K562 (cell line): ENCODE results near the gene TYW1B. TPM values are rescaled to one million over a fixed set of nuclear protein-coding genes. Genes with fewer than 3 reads are reported as not detected.

Experiments used
- CBX3 ChIP-seq, 2 experiments: IDR thresholded peaks; 1 replicate in 1 of 2; 2 replicates in 1 of 2; pipeline ENCODE4 v1.6.1; 2012; ENCODE audit warnings: inconsistent platforms in 2 of 2, low read length in 2 of 2, borderline replicate concordance in 1 of 2, control low read depth in 1 of 2
- EHMT2 ChIP-seq: fragments of 450-650 bp; IDR thresholded peaks from 2 replicates; pipeline ENCODE4 v1.6.1; 2018; ENCODE audit warnings: antibody characterized with exemption
- EP300 ChIP-seq: IDR thresholded peaks from 2 replicates; pipeline ENCODE4 v1.6.1; 2012; ENCODE audit warnings: low read length, improper control_type of control experiment
- PKNOX1 ChIP-seq: fragments of 450-650 bp; IDR thresholded peaks from 2 replicates; pipeline ENCODE4 v1.6.1; 2016
- SMARCA4 ChIP-seq: fragments of 450-650 bp; IDR thresholded peaks from 2 replicates; pipeline ENCODE4 v1.6.1; 2016
- STAT5A ChIP-seq: IDR thresholded peaks from 2 replicates; pipeline ENCODE4 v1.6.1; 2012; ENCODE audit warnings: low read length, inconsistent platforms, borderline replicate concordance
- ZNF280A ChIP-seq: fragments of 450-650 bp; IDR thresholded peaks from 2 replicates; pipeline ENCODE4 v1.6.1; 2018; ENCODE audit warnings: mild to moderate bottlenecking, low read depth; ENCODE audit not compliant: partially characterized antibody
- polyA plus RNA-seq, 8 experiments: library from polyadenylated mRNA; depleted of rRNA in 4 of 8; stranded (reverse) in 5 of 8; unstranded in 3 of 8; fragments of >200 nt; fragmentation: Nextera tagmentation in 2 of 8; fragmentation: Illumina TruSeq in 1 of 8; extraction: Ambion mirVana in 2 of 8; extraction: Trizol in 1 of 8; gene quantifications; 2 replicates each; pipeline versions ENCODE4 v1.2.1 to v1.2.3, GENCODE V29; 2011 to 2014; ENCODE audit warnings: inconsistent platforms in 1 of 8, missing spikeins in 1 of 8
- total RNA-seq, 7 experiments: library from RNA; depleted of rRNA in 6 of 7; stranded (reverse); fragments of >200 nt in 6 of 7; fragmentation: Illumina TruSeq in 2 of 7; extraction: Trizol in 2 of 7; gene quantifications; 2 replicates each; pipeline versions ENCODE4 v1.2.1 to v1.2.3, GENCODE V29; 2011 to 2021; ENCODE audit warnings: low replicate concordance in 1 of 7
- TF ChIP-seq, protein P1 (sequence below): sonication (generic); formaldehyde crosslinking; IDR thresholded peaks from 2 replicates; pipeline ENCODE4 v1.8.0; 2022; ENCODE audit warnings: missing genetic modification reagents, mild to moderate bottlenecking, borderline replicate concordance

TYW1B gene
- total and polyA plus RNA-seq, 9 of the 15 experiments (the other 6 are each of a cell fraction or from before 2014, with no cell fraction given) = 5.8 to 14.7 (median 9.8) TPM

GRCh38 chr7:72603073-72603472, 224.9 kb downstream of the TYW1B start (continued):
- peak; percentile 56 for TF ChIP-seq ZNF280A
- TF ChIP-seq PKNOX1 = peak; percentile 97
- TF ChIP-seq STAT5A = no peak
- 0 out of 2 replicates have a peak, but pooled peaks have one; percentile 8 for TF ChIP-seq EP300
- TF ChIP-seq CBX3 (IDR thresholded peaks at IDR 0.05; ENCODE audit: borderline replicate concordance in 1 of 2, low read length in 2 of 2) = peak in 1 of 2 experiments; percentile 45; a peak in 1 of 3 replicates
- no peak for TF ChIP-seq SMARCA4
- peak; percentile 16; the same call in 1 of the 2 replicates for TF ChIP-seq EHMT2
- TF ChIP-seq, protein P1, sequence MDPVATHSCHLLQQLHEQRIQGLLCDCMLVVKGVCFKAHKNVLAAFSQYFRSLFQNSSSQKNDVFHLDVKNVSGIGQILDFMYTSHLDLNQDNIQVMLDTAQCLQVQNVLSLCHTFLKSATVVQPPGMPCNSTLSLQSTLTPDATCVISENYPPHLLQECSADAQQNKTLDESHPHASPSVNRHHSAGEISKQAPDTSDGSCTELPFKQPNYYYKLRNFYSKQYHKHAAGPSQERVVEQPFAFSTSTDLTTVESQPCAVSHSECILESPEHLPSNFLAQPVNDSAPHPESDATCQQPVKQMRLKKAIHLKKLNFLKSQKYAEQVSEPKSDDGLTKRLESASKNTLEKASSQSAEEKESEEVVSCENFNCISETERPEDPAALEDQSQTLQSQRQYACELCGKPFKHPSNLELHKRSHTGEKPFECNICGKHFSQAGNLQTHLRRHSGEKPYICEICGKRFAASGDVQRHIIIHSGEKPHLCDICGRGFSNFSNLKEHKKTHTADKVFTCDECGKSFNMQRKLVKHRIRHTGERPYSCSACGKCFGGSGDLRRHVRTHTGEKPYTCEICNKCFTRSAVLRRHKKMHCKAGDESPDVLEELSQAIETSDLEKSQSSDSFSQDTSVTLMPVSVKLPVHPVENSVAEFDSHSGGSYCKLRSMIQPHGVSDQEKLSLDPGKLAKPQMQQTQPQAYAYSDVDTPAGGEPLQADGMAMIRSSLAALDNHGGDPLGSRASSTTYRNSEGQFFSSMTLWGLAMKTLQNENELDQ = no peak
